Smooth muscle cell (in vitro differentiated cells): ENCODE measurements around the gene CACNA1I. TPM values are rescaled to one million over a fixed set of nuclear protein-coding genes. Genes with fewer than 3 reads are reported as not detected.

Source experiments
- DNase-seq: peaks from one replicate; lab custom pipeline; 2025; ENCODE audit not compliant: unreplicated experiment; lab: John Stamatoyannopoulos, UW
- H2AFZ ChIP-seq: fragments of 200-600 bp; sonication (generic); 2 replicates; pipeline ENCODE4 v1.6.0; 2016; ENCODE audit warnings: antibody characterized with exemption, low read depth, mild to moderate bottlenecking
- H3F3A ChIP-seq: fragments of 200-600 bp; sonication (generic); 2 replicates; pipeline ENCODE4 v1.6.0; 2017; ENCODE audit warnings: antibody characterized with exemption, low read depth
- H3K27ac ChIP-seq: fragments of 200-600 bp; sonication (generic); 2 replicates; pipeline ENCODE4 v1.5.1; 2016; ENCODE audit warnings: low read depth, mild to moderate bottlenecking
- H3K27me3 ChIP-seq: fragments of 200-600 bp; sonication (generic); 2 replicates; pipeline ENCODE4 v1.6.1; 2016; ENCODE audit warnings: low read depth, mild to moderate bottlenecking
- H3K36me3 ChIP-seq: fragments of 200-600 bp; sonication (generic); 2 replicates; pipeline ENCODE4 v1.5.1; 2016; ENCODE audit warnings: low read depth
- H3K4me1 ChIP-seq: fragments of 200-600 bp; sonication (generic); 2 replicates; pipeline ENCODE4 v1.5.1; 2016; ENCODE audit warnings: low read depth
- H3K4me2 ChIP-seq: fragments of 200-600 bp; sonication (generic); 2 replicates; pipeline ENCODE4 v1.6.0; 2016; ENCODE audit warnings: mild to moderate bottlenecking
- H3K4me3 ChIP-seq: fragments of 200-600 bp; sonication (generic); 2 replicates; pipeline ENCODE4 v1.5.1; 2016; ENCODE audit warnings: mild to moderate bottlenecking
- H3K79me2 ChIP-seq: fragments of 200-600 bp; sonication (generic); 2 replicates; pipeline ENCODE4 v1.6.0; 2016; ENCODE audit warnings: low read depth, mild to moderate bottlenecking
- H3K9ac ChIP-seq: fragments of 200-600 bp; sonication (generic); 2 replicates; pipeline ENCODE4 v1.6.0; 2016; ENCODE audit warnings: low read depth
- H3K9me3 ChIP-seq: fragments of 200-600 bp; sonication (generic); replicated peaks from 2 replicates; pipeline ENCODE4 v1.5.1; 2016; ENCODE audit warnings: low read depth
- H4K20me1 ChIP-seq: fragments of 200-600 bp; sonication (generic); 2 replicates; pipeline ENCODE4 v1.6.0; 2016; ENCODE audit warnings: low read depth
- WGBS: methylation state at CpG from one replicate; pipeline ENCODE4 v1.1.7; 2016; ENCODE audit warnings: low lambda C conversion rate; 5-methylcytosine and 5-hydroxymethylcytosine counted together
- polyA plus RNA-seq: library from polyadenylated mRNA; unstranded; fragments of >200 nt; fragmentation: Nextera tagmentation; extraction: Ambion mirVana; gene quantifications from 2 replicates; pipeline ENCODE4 v1.2.1, GENCODE V29; 2016
- total RNA-seq: library from RNA; depleted of rRNA; stranded (reverse); fragments of >200 nt; gene quantifications from 2 replicates; pipeline ENCODE4 v1.2.3, GENCODE V29; 2014
- TF ChIP-seq, protein P1 (sequence below): fragments of 200-600 bp; sonication (generic); IDR thresholded peaks from 2 replicates; pipeline ENCODE4 v1.5.1; 2017; ENCODE audit warnings: borderline replicate concordance, mild to moderate bottlenecking, antibody characterized with exemption; ENCODE audit not compliant: insufficient read depth, poor library complexity, severe bottlenecking

Gene CACNA1I
- total and polyA plus RNA-seq, 2 experiments from 2014 or later, result not detected

DNA sequence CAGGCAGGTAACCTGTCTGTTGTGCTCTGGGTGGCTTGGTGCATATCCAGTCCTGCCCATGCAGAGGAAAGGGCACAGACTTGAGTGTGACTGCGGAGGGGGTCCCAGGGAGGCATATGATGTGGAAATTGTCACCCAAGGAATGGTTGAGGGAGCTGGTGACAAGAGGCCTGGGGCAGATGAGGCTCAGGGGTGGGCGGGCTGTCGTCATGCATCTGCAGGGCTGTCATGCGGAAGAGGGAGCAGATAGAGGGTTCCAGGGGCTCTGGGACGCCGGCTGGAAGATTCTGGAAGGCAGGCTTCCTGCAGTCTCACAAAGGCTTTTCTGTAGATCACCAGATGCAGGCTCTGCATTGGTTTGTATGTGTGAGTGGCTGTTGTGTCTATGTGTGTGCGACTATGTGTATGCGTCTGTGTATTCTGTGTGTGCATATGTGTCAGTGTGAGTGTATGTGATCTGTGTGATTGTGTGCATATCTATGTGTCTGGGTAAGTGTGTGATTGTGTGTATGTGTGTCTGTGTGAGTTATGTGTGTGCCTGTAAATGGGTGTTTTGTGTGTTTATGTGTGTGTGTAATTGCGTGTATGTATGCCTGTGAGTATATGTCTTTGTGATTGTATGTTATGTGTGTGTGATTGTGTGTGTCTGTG, 7.6 kb upstream of the CACNA1I start:
- no peak overlapping the region for H3K9ac ChIP-seq
- WGBS, result 78% methylated on average over 6 of the region's 9 CpGs
- H3K4me3 ChIP-seq, result no peak overlapping the region
- H3K4me1 ChIP-seq, result no peaks in the 10 kb centered on the region
- no peak for DNase-seq
- H3K9me3 ChIP-seq, result no peaks in the 10 kb centered on the region
- H3K27me3 ChIP-seq, result peaks cover 47% of the 10 kb centered on the region
- TF ChIP-seq, protein P1, sequence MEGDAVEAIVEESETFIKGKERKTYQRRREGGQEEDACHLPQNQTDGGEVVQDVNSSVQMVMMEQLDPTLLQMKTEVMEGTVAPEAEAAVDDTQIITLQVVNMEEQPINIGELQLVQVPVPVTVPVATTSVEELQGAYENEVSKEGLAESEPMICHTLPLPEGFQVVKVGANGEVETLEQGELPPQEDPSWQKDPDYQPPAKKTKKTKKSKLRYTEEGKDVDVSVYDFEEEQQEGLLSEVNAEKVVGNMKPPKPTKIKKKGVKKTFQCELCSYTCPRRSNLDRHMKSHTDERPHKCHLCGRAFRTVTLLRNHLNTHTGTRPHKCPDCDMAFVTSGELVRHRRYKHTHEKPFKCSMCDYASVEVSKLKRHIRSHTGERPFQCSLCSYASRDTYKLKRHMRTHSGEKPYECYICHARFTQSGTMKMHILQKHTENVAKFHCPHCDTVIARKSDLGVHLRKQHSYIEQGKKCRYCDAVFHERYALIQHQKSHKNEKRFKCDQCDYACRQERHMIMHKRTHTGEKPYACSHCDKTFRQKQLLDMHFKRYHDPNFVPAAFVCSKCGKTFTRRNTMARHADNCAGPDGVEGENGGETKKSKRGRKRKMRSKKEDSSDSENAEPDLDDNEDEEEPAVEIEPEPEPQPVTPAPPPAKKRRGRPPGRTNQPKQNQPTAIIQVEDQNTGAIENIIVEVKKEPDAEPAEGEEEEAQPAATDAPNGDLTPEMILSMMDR, result no peak
- no peak overlapping the region for H3K27ac ChIP-seq
- H3F3A ChIP-seq, result no peaks in the 10 kb centered on the region
- no peaks in the 10 kb centered on the region for H4K20me1 ChIP-seq
- no peak overlapping the region for H2AFZ ChIP-seq
- H3K4me2 ChIP-seq, result no peak overlapping the region
- H3K36me3 ChIP-seq, result no peaks in the 10 kb centered on the region
- no peaks in the 10 kb centered on the region for H3K79me2 ChIP-seq

DNA sequence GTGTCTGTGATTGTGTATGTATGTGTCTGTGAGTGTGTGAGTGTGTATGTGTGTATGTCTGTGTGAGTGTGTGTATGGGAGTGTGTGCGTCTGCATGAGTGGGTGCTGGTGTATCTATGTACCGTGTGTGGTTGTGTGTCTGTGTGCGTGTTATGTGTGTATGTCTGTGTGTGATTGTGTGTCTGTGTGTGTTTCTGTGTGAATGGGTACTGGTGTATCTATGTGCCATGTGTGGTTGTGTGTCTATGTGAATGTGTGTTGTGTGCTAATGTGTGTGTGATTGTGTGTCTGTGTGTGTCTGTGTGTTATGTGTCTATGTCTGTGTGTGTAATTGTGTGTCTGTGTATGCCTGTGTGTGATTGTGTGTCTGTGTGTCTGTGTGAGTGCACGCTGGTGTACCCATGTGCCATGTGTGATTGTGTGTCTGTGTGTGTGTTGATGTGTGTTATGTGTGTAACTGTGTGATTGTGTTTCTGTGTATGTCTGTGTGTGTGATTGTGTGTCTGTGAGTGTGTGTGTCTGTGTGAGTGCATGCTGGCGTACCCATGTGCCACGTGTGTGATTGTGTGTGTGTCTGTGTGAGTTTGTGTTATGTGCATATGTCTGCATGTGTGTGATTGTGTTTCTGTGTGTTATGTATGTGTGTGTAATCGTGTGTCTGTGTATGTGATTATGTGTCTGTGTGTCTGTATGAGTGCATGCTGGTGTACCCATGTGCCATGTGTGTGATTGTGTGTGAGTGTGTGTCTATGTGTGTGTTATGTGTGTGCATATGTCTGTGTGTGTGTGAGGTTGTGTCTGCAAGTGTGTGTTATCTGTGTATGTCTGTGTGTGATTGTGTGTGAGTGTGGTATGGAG, 6.8 kb upstream of the CACNA1I start:
- H3K9me3 ChIP-seq, result no peaks in the 10 kb centered on the region
- no peaks in the 10 kb centered on the region for H4K20me1 ChIP-seq
- no peaks in the 10 kb centered on the region for H3K79me2 ChIP-seq
- H3K9ac ChIP-seq, result no peak overlapping the region
- no peak overlapping the region for H2AFZ ChIP-seq
- H3K27me3 ChIP-seq, result peaks cover 39% of the 10 kb centered on the region
- no peaks in the 10 kb centered on the region for H3F3A ChIP-seq
- no peak overlapping the region for H3K4me3 ChIP-seq
- H3K4me2 ChIP-seq, result no peak overlapping the region
- no peak for DNase-seq
- TF ChIP-seq, protein P1, result no peak
- WGBS, result 89% methylated on average over 7 of the region's 7 CpGs
- no peaks in the 10 kb centered on the region for H3K36me3 ChIP-seq
- H3K27ac ChIP-seq, result no peak overlapping the region
- H3K4me1 ChIP-seq, result no peaks in the 10 kb centered on the region

DNA sequence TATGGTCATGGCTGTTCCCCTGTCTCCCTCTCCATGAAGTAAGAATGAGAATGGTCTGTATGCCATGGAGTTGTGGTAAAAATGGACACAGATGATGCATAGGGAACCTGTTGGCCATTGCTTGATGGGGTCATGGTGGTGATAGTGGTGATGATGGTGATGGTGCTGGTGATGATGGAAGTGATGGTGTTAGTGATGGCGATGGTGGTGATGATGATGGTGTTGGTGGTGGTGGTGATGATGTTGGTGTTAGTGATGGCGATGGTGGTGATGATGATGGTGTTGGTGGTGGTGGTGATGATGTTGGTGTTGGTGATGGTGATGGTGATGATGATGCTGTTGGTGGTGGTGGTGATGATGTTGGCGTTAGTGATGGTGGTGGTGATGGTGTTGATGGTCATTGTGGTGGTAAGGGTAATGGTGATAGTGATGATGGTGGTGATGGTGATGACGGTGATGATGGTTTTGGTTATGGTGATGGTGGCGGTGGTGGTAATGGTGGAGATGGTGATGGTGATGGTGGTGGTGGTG, 5.1 kb upstream of the CACNA1I start:
- no peak overlapping the region for H3K4me2 ChIP-seq
- H4K20me1 ChIP-seq, result no peaks in the 10 kb centered on the region
- no peak overlapping the region for H3K9ac ChIP-seq
- H2AFZ ChIP-seq, result no peak overlapping the region
- H3K79me2 ChIP-seq, result no peaks in the 10 kb centered on the region
- H3K9me3 ChIP-seq, result no peaks in the 10 kb centered on the region
- H3K4me1 ChIP-seq, result no peaks in the 10 kb centered on the region
- H3K36me3 ChIP-seq, result no peaks in the 10 kb centered on the region
- H3K4me3 ChIP-seq, result no peak overlapping the region
- H3F3A ChIP-seq, result no peaks in the 10 kb centered on the region
- peaks cover 22% of the 10 kb centered on the region for H3K27me3 ChIP-seq
- TF ChIP-seq, protein P1, result no peak
- no peak for DNase-seq
- no peak overlapping the region for H3K27ac ChIP-seq
- WGBS, result 91% methylated on average over 5 of the region's 5 CpGs
